ENCODE measurements around the gene HOXB3.

HOXB3 gene

DNA sequence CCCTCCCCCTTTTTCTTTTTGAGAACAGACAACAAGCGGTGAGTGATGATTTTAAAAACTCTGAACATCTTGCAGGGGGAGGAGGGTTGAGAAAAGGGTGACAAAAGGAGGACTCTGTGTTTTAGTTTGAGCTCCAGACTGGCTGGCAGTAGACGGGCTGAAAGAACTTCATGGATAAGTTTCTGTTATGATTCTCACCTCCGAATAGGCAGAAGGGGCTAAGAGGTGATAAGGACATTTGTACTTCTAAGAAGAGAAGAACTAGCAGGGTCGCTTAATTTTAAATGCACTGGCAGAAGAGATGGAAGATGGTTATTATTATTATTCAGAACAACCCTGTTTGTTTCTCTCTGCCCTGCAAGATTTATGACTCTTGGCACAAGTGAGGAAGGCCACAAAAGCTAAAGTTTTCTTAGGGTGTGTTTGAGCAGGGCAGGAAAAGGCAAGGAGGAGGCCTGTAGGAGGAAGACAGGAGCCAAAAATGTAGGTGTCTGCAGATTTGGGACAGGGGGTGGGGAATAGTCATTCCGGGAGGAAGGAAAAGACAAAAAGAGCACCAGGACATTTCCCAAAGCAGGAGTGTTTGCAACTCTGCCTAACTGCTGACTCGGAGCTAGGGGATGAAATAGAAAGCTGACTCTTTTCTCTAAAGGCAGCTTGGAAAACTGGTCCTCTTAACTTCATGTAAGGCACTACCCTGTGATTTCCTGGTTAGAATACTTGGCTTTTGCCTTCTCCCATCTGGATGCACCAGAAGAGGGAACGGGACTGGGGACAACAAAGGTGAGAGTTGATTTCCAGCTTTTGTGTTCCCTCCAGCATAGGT is 33.3 kb downstream of the HOXB3 start:
- TF ChIP-seq, protein P1, sequence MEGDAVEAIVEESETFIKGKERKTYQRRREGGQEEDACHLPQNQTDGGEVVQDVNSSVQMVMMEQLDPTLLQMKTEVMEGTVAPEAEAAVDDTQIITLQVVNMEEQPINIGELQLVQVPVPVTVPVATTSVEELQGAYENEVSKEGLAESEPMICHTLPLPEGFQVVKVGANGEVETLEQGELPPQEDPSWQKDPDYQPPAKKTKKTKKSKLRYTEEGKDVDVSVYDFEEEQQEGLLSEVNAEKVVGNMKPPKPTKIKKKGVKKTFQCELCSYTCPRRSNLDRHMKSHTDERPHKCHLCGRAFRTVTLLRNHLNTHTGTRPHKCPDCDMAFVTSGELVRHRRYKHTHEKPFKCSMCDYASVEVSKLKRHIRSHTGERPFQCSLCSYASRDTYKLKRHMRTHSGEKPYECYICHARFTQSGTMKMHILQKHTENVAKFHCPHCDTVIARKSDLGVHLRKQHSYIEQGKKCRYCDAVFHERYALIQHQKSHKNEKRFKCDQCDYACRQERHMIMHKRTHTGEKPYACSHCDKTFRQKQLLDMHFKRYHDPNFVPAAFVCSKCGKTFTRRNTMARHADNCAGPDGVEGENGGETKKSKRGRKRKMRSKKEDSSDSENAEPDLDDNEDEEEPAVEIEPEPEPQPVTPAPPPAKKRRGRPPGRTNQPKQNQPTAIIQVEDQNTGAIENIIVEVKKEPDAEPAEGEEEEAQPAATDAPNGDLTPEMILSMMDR (IDR thresholded peaks at IDR 0.05; ENCODE audit: low read depth, low read length) = no peak
- DNase-seq (ENCODE audit: low read depth in 2 of 2) = no peak
- no peak overlapping the region for H3K4me3 ChIP-seq (replicated peaks in 1 of 2; ENCODE audit: low read depth in 2 of 2, low read length in 2 of 2)

DNA sequence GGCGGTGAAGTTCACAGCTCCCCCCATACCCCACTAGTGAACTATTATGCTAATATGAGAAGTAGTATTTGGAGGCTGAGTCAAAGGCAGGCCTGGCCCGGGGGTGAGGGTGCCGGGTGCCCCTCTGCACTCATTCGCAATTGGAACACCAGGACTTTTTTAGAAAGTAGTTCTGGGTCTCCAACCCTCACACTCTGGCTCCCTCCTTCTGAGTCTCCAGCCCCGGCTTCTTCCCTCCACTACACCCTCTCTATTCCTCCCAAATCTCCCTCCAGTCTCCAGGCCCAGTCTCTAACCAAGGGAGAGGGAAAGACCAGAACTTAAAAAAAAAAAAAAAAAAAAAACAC is 33.8 kb downstream of the HOXB3 start:
- H3K4me3 ChIP-seq (replicated peaks in 1 of 2; ENCODE audit: low read depth in 2 of 2, low read length in 2 of 2) = no peak overlapping the region
- no peak for DNase-seq (ENCODE audit: low read depth in 2 of 2)
- TF ChIP-seq, protein P1 (IDR thresholded peaks at IDR 0.05; ENCODE audit: low read depth, low read length) = no peak

DNA sequence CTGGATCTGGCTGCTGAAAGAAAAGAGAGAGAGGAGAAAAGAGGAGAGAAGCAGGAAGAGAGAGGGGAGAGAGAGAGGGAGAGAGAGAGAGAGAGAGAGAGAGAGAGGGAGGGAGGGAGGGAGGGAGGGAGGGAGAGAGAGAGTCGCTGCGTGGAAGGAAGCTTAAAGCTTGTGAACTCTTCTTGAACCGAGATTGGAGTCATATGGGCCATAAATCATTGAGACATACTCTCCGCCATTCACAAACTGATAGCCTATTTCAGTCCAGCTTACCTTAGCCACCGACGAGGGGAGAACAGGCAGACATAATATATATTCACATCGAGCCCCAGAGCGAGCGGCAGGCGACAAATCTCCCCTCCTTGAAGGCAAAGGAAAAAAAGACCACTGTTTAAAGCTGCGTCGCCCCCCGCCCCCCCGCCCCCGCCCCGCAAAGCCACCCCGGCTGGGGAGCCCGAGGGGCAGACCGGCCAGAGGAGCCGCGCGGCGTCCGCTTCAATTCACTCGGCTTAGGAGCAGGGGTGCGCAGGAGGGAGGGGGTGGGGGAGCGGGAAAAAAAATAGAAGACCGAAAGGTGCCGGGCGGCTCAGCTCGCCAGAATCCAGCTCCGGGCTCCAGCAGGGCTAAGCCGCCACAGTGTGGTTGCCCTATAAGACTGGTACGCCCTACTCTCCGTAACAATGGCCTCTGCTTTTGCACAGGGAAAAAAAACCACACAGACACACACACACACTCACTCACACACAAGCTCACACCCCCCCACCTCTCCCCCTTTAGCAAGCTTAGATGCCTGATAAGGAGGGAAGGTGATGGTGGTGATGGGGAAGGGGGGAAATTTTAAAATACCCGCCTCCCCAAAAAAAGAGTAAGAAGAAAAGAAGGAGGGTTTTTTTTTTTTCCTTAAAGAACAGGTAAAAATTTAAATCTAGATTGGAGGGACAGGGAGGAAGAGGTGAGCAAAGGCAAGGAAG is 34.5 kb downstream of the HOXB3 start:
- TF ChIP-seq, protein P1 (IDR thresholded peaks at IDR 0.05; ENCODE audit: low read depth, low read length) = no peak
- peak; percentile 87 to 90 for DNase-seq (ENCODE audit: low read depth in 2 of 2)
- H3K4me3 ChIP-seq (replicated peaks in 1 of 2; ENCODE audit: low read depth in 2 of 2, low read length in 2 of 2) = peak overlapping the region; percentile 36 to 57

DNA sequence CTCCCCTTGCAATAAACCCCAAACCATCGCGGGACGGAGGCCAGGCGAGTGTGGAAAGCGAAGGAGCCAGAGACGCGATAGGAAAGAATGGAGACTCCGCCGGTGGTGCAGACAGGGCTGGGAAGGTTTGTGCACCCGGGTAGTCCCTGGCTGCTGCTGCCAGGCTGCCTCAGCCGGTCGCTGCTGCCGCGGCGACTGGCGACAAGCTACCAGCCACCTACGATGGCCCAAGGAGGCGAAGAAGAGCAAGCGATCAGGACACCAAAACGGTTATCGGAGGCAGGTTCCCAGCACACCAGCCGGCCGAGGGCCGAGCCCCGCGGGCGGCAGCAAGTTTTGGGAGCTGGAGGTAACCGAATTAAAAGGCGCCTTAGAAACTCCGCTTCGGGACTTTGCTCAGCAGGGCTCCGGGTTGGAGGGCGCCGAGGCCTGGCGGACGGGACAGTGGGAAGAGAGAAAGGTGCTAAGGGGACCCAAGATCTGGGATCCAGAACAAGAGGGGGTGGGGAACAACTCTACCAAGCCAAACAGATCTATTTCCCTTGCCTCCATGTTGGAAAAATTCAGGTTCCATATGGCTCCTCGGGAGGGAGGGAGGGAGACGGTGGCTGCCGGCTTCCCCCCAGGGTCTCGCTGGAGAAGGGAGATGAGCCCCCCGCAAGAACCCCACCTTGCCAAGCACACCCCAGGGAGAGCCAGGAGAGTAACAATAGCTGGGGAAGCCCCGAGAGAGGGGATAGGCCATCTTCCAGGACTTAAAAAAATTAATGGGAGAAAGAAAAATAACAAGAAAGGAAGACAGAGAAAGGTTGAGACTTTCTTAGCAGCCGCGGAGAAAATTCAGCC is 35.4 kb downstream of the HOXB3 start:
- H3K4me3 ChIP-seq (replicated peaks in 1 of 2; ENCODE audit: low read depth in 2 of 2, low read length in 2 of 2) = peak overlapping the region; percentile 30 to 57
- TF ChIP-seq, protein P1 (IDR thresholded peaks at IDR 0.05; ENCODE audit: low read depth, low read length) = no peak
- peak in 1 of 2 donors; percentile 47 for DNase-seq (ENCODE audit: low read depth in 2 of 2)

DNA sequence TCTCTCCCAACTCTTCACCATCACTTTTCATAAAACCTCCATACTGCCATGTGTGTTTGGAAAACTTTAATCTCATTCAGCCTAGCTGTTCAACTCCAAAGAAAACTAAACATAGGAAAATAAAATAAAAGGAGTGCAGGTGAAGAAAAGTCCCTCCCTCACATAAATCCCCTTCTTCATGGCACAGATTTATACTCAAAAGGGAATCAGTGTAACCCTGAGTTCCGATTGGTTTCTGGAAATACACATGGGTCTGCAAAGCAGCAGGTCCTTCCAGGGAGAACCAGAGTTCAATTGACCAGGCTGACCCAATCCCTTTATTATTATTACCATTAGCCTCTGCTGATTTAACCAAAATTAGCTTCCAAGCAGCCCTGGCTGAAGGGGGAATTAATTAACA is 36.2 kb downstream of the HOXB3 start:
- H3K4me3 ChIP-seq (replicated peaks in 1 of 2; ENCODE audit: low read depth in 2 of 2, low read length in 2 of 2) = peak overlapping the region in 1 of 2 donors; percentile 57

DNA sequence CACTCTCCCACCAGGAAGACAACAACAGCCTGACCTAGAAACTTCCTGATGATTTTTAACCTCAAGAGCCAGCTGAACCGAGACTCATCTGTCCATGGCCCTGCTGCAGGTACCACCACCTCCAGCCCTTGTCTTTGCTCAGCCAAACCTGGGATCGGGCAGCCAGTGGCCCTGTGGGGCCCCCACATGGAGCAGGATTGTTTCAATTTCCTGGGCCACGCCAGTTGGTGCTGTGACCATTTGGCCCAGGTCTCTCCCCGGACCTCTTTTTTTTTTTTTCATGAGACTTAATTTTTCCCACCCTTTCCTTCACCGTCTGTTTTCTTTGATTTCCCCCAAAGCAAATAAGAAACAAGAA is 36.9 kb downstream of the HOXB3 start:
- TF ChIP-seq, protein P1 (IDR thresholded peaks at IDR 0.05; ENCODE audit: low read depth, low read length) = no peak
- H3K4me3 ChIP-seq (replicated peaks in 1 of 2; ENCODE audit: low read depth in 2 of 2, low read length in 2 of 2) = no peak overlapping the region
- no peak for DNase-seq (ENCODE audit: low read depth in 2 of 2)

More for the DNA sequence above, 36.2 kb downstream of the HOXB3 start:
- DNase-seq (ENCODE audit: low read depth in 2 of 2) = no peak
- TF ChIP-seq, protein P1 (IDR thresholded peaks at IDR 0.05; ENCODE audit: low read depth, low read length) = no peak
